ENCODE results near the gene SMIM1. TPM values are rescaled to one million over a fixed set of nuclear protein-coding genes. Genes with fewer than 3 reads are reported as not detected.

SMIM1 gene, protein sequence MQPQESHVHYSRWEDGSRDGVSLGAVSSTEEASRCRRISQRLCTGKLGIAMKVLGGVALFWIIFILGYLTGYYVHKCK
- 0.74 to 2.5 TPM (median 1.1 TPM) in 5 replicates for total RNA-seq (2022; extraction: Qiagen RNA extraction; ENCODE audit: low read depth)

GRCh38 chr1:3772715-3773571, at the start of gene SMIM1:
Gene SMIM1 (plus strand): TSS chr1:3772749. CDS start chr1:3775374, 2,625 bp downstream.

DNA sequence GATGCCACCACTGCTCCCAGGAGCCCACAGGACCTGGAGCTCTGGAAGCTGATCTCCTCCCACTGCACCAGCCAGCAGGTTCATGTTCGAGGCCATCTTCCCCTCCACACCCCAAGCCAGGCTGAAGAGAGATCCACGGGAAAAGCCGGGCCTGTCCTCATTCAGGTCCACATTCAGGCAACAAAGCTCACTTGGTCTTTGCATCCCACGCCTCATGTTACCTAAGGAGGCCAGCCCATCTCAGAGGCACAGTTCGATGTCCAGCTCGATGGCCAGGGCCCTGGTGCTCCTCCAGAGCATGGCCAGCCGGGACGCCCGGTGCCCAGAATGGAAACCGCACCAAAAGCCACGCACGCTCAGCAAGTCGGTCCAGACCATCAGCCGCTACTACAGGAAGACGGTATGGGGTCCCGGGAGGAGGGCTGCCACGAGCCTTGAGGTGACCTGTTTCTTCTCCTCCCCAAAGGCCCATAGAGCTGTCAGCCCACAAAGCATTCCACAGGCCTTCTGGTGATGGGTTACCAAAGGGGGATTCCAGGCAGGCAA, 20.1 kb upstream of the SMIM1 start, which contains the start of gene CCDC27:
Gene CCDC27, plus strand, starts transcription at position 51 of the 546 bp plus-strand sequence. Its CDS starts 32 bp downstream, at position 83.

GRCh38 chr1:3796215-3797061, 23.9 kb downstream of the SMIM1 start, which contains the start of gene LRRC47:
Gene LRRC47 (minus strand): TSS chr1:3796498. CDS start chr1:3796476, 22 bp downstream.

Other genes starting within 250 kb of the SMIM1 start
- 10.3 to 14.1 TPM (median 13.1 TPM) in 5 replicates for gene MEGF6, start 161.2 kb upstream of the SMIM1 start, total RNA-seq (2022; extraction: Qiagen RNA extraction; ENCODE audit: low read depth)
- 23.9 to 27.8 TPM (median 26.6 TPM) in 5 replicates for gene TPRG1L, start 147.7 kb upstream of the SMIM1 start, total RNA-seq (2022; extraction: Qiagen RNA extraction; ENCODE audit: low read depth)
- 14.2 to 21.5 TPM (median 19.2 TPM) in 5 replicates for gene WRAP73, start 122.6 kb upstream of the SMIM1 start, total RNA-seq (2022; extraction: Qiagen RNA extraction; ENCODE audit: low read depth)
- 0.37 to 0.63 TPM (median 0.58 TPM) in 5 replicates for gene TP73, start 120.2 kb upstream of the SMIM1 start, total RNA-seq (2022; extraction: Qiagen RNA extraction; ENCODE audit: low read depth)
- not detected in 5 replicates for gene CCDC27, start 20.3 kb upstream of the SMIM1 start, total RNA-seq (2022; extraction: Qiagen RNA extraction; ENCODE audit: low read depth)
- gene LRRC47, start 23.7 kb downstream of the SMIM1 start, total RNA-seq (2022; extraction: Qiagen RNA extraction; ENCODE audit: low read depth), result 28.6 to 36.7 TPM (median 35.9 TPM) in 5 replicates
- gene CEP104, start 84.5 kb downstream of the SMIM1 start, total RNA-seq (2022; extraction: Qiagen RNA extraction; ENCODE audit: low read depth), result 11.8 to 21.4 TPM (median 18.3 TPM) in 5 replicates
- 3.0 to 4.3 TPM (median 3.7 TPM) in 5 replicates for gene DFFB, start 84.7 kb downstream of the SMIM1 start, total RNA-seq (2022; extraction: Qiagen RNA extraction; ENCODE audit: low read depth)
- 20.1 to 26.9 TPM (median 26.3 TPM) in 5 replicates for gene C1orf174, start 127.5 kb downstream of the SMIM1 start, total RNA-seq (2022; extraction: Qiagen RNA extraction; ENCODE audit: low read depth)